Keratinocyte (primary cell): ENCODE results near the gene NDRG3. TPM values are rescaled to one million over a fixed set of nuclear protein-coding genes. Genes with fewer than 3 reads are reported as not detected.

Experiments
- DNase-seq: peaks from one replicate; pipeline ENCODE4 v3.0.0-alpha.2; 2011; ENCODE audit warnings: low read depth, missing footprints, low spot score
- FAIRE-seq: peaks from 2 replicates; lab custom pipeline; 2011; peaks lifted over from hg19 to GRCh38; lab: Jason Lieb, UNC
- H2AFZ ChIP-seq: 2 replicates; pipeline ENCODE4 v1.6.0; 2012; ENCODE audit warnings: low read length, control low read depth, inconsistent platforms; ENCODE audit not compliant: control insufficient read depth
- H3K27ac ChIP-seq: 2 replicates; pipeline ENCODE4 v1.5.1; 2011; ENCODE audit warnings: low read length; ENCODE audit not compliant: control insufficient read depth, insufficient read depth
- H3K27me3 ChIP-seq: 3 replicates; pipeline ENCODE4 v1.6.0; 2011; ENCODE audit warnings: low read length; ENCODE audit not compliant: control insufficient read depth, insufficient read depth; ENCODE audit errors: extremely low read depth
- H3K36me3 ChIP-seq, 2 experiments: 2 replicates in 1 of 2; 3 replicates in 1 of 2; pipeline ENCODE4 v1.5.1; 2011; ENCODE audit warnings: low read length in 2 of 2, mild to moderate bottlenecking in 1 of 2; ENCODE audit not compliant: control insufficient read depth in 2 of 2, insufficient read depth in 2 of 2; ENCODE audit errors: extremely low read depth in 1 of 2
- H3K4me1 ChIP-seq: 3 replicates; pipeline ENCODE4 v1.5.1; 2011; ENCODE audit warnings: low read length; ENCODE audit not compliant: control insufficient read depth, insufficient read depth; ENCODE audit errors: extremely low read depth
- H3K4me2 ChIP-seq: 3 replicates; pipeline ENCODE4 v1.6.0; 2011; ENCODE audit warnings: low read depth, low read length; ENCODE audit not compliant: control insufficient read depth, insufficient read depth; ENCODE audit errors: extremely low read depth
- H3K4me3 ChIP-seq, 3 experiments: fragments of 200-600 bp in 1 of 3; sonication (generic) in 1 of 3; 2 replicates in 2 of 3; 3 replicates in 1 of 3; pipeline ENCODE4 v1.5.1; 2011 to 2016; ENCODE audit warnings: low read length in 3 of 3, mild to moderate bottlenecking in 3 of 3, control low read depth in 2 of 3, inconsistent platforms in 1 of 3, low read depth in 1 of 3, mixed read lengths in 1 of 3, mixed run types in 1 of 3, moderate library complexity in 1 of 3; ENCODE audit not compliant: control insufficient read depth in 2 of 3, insufficient read depth in 2 of 3; ENCODE audit errors: extremely low read depth in 1 of 3
- H3K79me2 ChIP-seq: 2 replicates; pipeline ENCODE4 v1.6.0; 2012; ENCODE audit warnings: low read length; ENCODE audit not compliant: control insufficient read depth, insufficient read depth
- H3K9ac ChIP-seq: 3 replicates; pipeline ENCODE4 v1.6.0; 2011; ENCODE audit warnings: low read length; ENCODE audit not compliant: control insufficient read depth, insufficient read depth; ENCODE audit errors: extremely low read depth
- H3K9me1 ChIP-seq: 3 replicates; pipeline ENCODE4 v1.6.0; 2011; ENCODE audit warnings: low read length; ENCODE audit not compliant: control insufficient read depth, insufficient read depth; ENCODE audit errors: extremely low read depth
- H3K9me3 ChIP-seq: 2 replicates; pipeline ENCODE4 v1.5.1; 2012; ENCODE audit warnings: low read depth, low read length; ENCODE audit not compliant: control insufficient read depth
- H4K20me1 ChIP-seq: 3 replicates; pipeline ENCODE4 v1.6.0; 2011; ENCODE audit warnings: low read length; ENCODE audit not compliant: control insufficient read depth, insufficient read depth; ENCODE audit errors: extremely low read depth
- CTCF ChIP-seq, 3 experiments: IDR thresholded peaks in 1 of 3; conservative IDR thresholded peaks in 1 of 3; optimal IDR thresholded peaks in 1 of 3; 2 replicates in 2 of 3; 3 replicates in 1 of 3; pipeline versions ENCODE3 to v1.5.1; 2011; ENCODE audit warnings: low read length in 3 of 3, mild to moderate bottlenecking in 3 of 3, moderate library complexity in 2 of 3, control low read depth in 1 of 3, inconsistent platforms in 1 of 3; ENCODE audit not compliant: insufficient read depth in 2 of 3; ENCODE audit errors: extremely low read depth in 1 of 3
- EZH2 ChIP-seq: IDR thresholded peaks from one replicate; pipeline ENCODE4 v1.6.1; 2012; ENCODE audit warnings: inconsistent platforms, mild to moderate bottlenecking, low read length, moderate library complexity
- dilution Hi-C: fragments of 300-500 bp; cut with MboI; formaldehyde crosslinking; loops from one replicate; pipeline ENCODE4 v1.7.0; 2020; ENCODE audit warnings: low sequenced_read_pairs; ENCODE audit not compliant: extremely low pct_ligation_motif_present
- polyA plus RNA-seq, 5 experiments: library from polyadenylated mRNA; depleted of rRNA in 3 of 5; stranded (reverse) in 3 of 5; stranded (forward) in 1 of 5; unstranded in 1 of 5; fragments of >200 nt; gene quantifications; 1 replicate in 1 of 5; 2 replicates in 3 of 5; 3 replicates in 1 of 5; pipeline versions ENCODE4 v1.2.1 to v1.2.3, GENCODE V29; 2011 to 2012; ENCODE audit warnings: missing spikeins in 2 of 5, low read depth in 1 of 5, low replicate concordance in 1 of 5

The NDRG3 gene
- polyA plus RNA-seq, 1 donor (not counting 4 experiments of a cell fraction or from before 2014, with no cell fraction given): 44.1 TPM

GRCh38 chr20:36717021-36717420 is 28.9 kb downstream of the NDRG3 start:
- TF ChIP-seq EZH2 (no peak), CTCF (optimal IDR thresholded peaks at IDR 0.05 in 1 of 3, IDR thresholded peaks at IDR 0.05 in 1 of 3, conservative IDR thresholded peaks at IDR 0.05 in 1 of 3; ENCODE audit: extremely low read depth in 1 of 3, insufficient read depth in 2 of 3, low read length in 3 of 3) (no peak)
- dilution Hi-C loops: no loop called here
- no peaks in the 10 kb centered on the region for H3K9me1 ChIP-seq
- H3K9ac ChIP-seq: no peak overlapping the region
- H3K36me3 ChIP-seq: peaks cover 0 to 2% of the 10 kb centered on the region in 2 experiments
- no peak for FAIRE-seq
- no peak for DNase-seq
- no peak overlapping the region for H3K4me2 ChIP-seq
- no peak overlapping the region for H3K4me3 ChIP-seq
- no peaks in the 10 kb centered on the region for H3K4me1 ChIP-seq
- H3K27me3 ChIP-seq: no peaks in the 10 kb centered on the region
- H4K20me1 ChIP-seq: no peaks in the 10 kb centered on the region
- H3K79me2 ChIP-seq: no peaks in the 10 kb centered on the region
- no peaks in the 10 kb centered on the region for H3K9me3 ChIP-seq
- no peak overlapping the region for H2AFZ ChIP-seq
- H3K27ac ChIP-seq: no peak overlapping the region

DNA sequence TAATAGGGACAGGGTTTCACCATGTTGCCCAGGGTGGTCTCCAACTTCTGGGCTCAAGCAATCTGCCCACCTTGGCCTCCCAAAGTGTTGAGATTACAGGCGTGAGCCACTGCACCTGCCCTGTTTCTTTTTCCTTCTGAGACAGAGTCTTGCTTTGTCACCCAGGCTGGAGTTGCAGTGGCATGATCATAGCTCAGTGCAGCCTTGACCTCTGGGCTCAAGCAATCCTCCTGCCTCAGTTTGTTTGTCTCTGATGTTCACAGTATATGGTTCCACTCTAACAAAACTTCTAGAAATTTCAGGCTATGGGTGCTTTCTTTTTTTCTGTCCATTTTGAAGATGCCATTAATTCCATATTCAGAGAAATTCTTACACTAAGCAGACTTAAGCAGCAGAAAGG is 33.1 kb downstream of the NDRG3 start:
- Histone ChIP-seq H3K9me3 (no peaks in the 10 kb centered on the region), H2AFZ (no peak overlapping the region), H3K4me1 (no peaks in the 10 kb centered on the region), H3K27ac (no peak overlapping the region), H3K27me3 (no peaks in the 10 kb centered on the region), H3K36me3 (peaks cover 0 to 2% of the 10 kb centered on the region in 2 experiments), H3K4me3 (no peak overlapping the region), H3K9me1 (no peaks in the 10 kb centered on the region), H3K4me2 (no peak overlapping the region), H4K20me1 (no peaks in the 10 kb centered on the region), H3K79me2 (no peaks in the 10 kb centered on the region), H3K9ac (no peak overlapping the region)
- TF ChIP-seq CTCF (optimal IDR thresholded peaks at IDR 0.05 in 1 of 3, IDR thresholded peaks at IDR 0.05 in 1 of 3, conservative IDR thresholded peaks at IDR 0.05 in 1 of 3; ENCODE audit: extremely low read depth in 1 of 3, insufficient read depth in 2 of 3, low read length in 3 of 3): no peak
- TF ChIP-seq EZH2: no peak
- DNase-seq (no peak), FAIRE-seq (no peak)
- dilution Hi-C loops: no loop called here
